NOMO-1 (cell line): ENCODE data around the gene SH3BP5.

ENCODE experiments used
- DNase-seq, 2 experiments: peaks; one replicate each; lab custom pipeline; 2025; ENCODE audit not compliant: unreplicated experiment in 2 of 2; lab: John Stamatoyannopoulos, UW

The SH3BP5 gene

GRCh38 chr3:15207836-15208504 lies 124.4 kb downstream of the SH3BP5 start:
- no peak for DNase-seq

GRCh38 chr3:15206662-15207576 lies 125.5 kb downstream of the SH3BP5 start:
- DNase-seq: no peak

- DNase-seq: no peak
Measured at GRCh38 chr3:15205934-15206661, 126.3 kb downstream of the SH3BP5 start, which contains the start of gene CAPN7. CAPN7 (plus strand) TSS chr3:15206246; CDS start chr3:15206496, 250 bp downstream.

GRCh38 chr3:15205482-15205933 lies 126.9 kb downstream of the SH3BP5 start:
- DNase-seq: no peak
